Parathyroid adenoma (tissue), 2 donors: ENCODE measurements around the gene LMO1.

ENCODE experiments used
- H2AFZ ChIP-seq: fragments of 300-600 bp; sonication (generic); one replicate; pipeline ENCODE4 v1.7.0; 2017; ENCODE audit warnings: antibody characterized with exemption, mild to moderate bottlenecking
- H3K27ac ChIP-seq: fragments of 300-600 bp; sonication (generic); one replicate; pipeline ENCODE4 v1.7.0; 2017
- H3K27me3 ChIP-seq: fragments of 300-600 bp; sonication (generic); one replicate; pipeline ENCODE4 v1.7.0; 2017; ENCODE audit warnings: low read length; ENCODE audit not compliant: control insufficient read depth, insufficient read depth
- H3K36me3 ChIP-seq: fragments of 300-600 bp; sonication (generic); one replicate; pipeline ENCODE4 v1.7.0; 2017; ENCODE audit warnings: low read length; ENCODE audit not compliant: control insufficient read depth, insufficient read depth
- H3K4me1 ChIP-seq: fragments of 300-600 bp; sonication (generic); one replicate; pipeline ENCODE4 v1.7.0; 2017; ENCODE audit warnings: control low read depth
- H3K4me2 ChIP-seq: fragments of 300-600 bp; sonication (generic); one replicate; pipeline ENCODE4 v1.7.0; 2017; ENCODE audit warnings: low read length
- H3K4me3 ChIP-seq: fragments of 300-600 bp; sonication (generic); one replicate; pipeline ENCODE4 v1.7.0; 2017; ENCODE audit warnings: low read depth, low read length
- H3K79me2 ChIP-seq: fragments of 300-600 bp; sonication (generic); one replicate; pipeline ENCODE4 v1.7.0; 2017; ENCODE audit warnings: control low read depth
- H3K9ac ChIP-seq: fragments of 300-600 bp; sonication (generic); one replicate; pipeline ENCODE4 v1.7.0; 2017; ENCODE audit warnings: mild to moderate bottlenecking
- H3K9me3 ChIP-seq: fragments of 300-600 bp; sonication (generic); one replicate; pipeline ENCODE4 v1.7.0; 2017; ENCODE audit warnings: low read length; ENCODE audit not compliant: control insufficient read depth
- CTCF ChIP-seq: fragments of 300-600 bp; sonication (generic); IDR thresholded peaks from one replicate; pipeline ENCODE4 v1.7.0; 2017; ENCODE audit warnings: antibody characterized with exemption, mild to moderate bottlenecking
- donor health status: primary hyperparathyroidism.

Gene LMO1

GRCh38 chr11:8213376-8213775 lies 50.3 kb downstream of the LMO1 start:
- Histone ChIP-seq H3K79me2 (no peaks in the 10 kb centered on the region), H3K27ac (no peak overlapping the region), H3K4me1 (no peaks in the 10 kb centered on the region), H2AFZ (no peak overlapping the region), H3K4me3 (no peak overlapping the region), H3K4me2 (no peak overlapping the region), H3K36me3 (no peaks in the 10 kb centered on the region), H3K9ac (no peak overlapping the region), H3K27me3 (no peaks in the 10 kb centered on the region), H3K9me3 (no peaks in the 10 kb centered on the region)
- no peak for TF ChIP-seq CTCF

DNA sequence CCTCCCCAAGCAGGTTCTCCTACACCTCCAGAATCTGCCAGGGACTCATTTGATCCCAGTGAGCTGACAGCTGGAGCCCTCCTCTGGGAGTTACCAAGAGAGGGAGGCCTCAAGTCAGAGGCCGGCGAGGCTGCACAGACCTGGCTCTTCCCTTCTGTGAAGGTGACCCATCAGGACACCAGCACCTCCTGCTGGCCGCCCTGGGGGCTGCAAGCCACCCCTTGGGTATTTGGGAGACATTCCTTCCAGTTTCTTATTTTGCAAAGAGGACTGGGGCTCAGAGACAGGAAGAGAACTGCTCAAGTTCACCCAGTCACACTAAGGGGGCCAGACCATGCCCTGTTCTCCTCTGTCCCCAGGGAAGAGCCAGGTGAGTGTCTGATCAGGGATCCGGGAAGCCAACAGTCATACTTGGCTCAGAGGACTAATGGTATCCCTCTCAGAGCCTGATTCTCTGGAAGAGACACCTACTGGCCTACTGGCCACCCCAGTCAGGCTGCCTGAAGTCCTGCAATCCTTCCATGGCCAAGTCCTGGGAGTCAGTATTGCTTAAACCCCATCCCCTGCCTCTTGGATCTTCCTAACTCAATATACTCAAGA lies 54.4 kb downstream of the LMO1 start:
- no peaks in the 10 kb centered on the region for H3K79me2 ChIP-seq
- H3K27me3 ChIP-seq = no peaks in the 10 kb centered on the region
- H3K4me1 ChIP-seq = peaks cover 2% of the 10 kb centered on the region
- no peak overlapping the region for H3K4me3 ChIP-seq
- H3K27ac ChIP-seq = no peak overlapping the region
- no peak overlapping the region for H2AFZ ChIP-seq
- TF ChIP-seq CTCF = peak; percentile 41
- H3K9me3 ChIP-seq = no peaks in the 10 kb centered on the region
- no peak overlapping the region for H3K9ac ChIP-seq
- H3K4me2 ChIP-seq = no peak overlapping the region
- no peaks in the 10 kb centered on the region for H3K36me3 ChIP-seq

DNA sequence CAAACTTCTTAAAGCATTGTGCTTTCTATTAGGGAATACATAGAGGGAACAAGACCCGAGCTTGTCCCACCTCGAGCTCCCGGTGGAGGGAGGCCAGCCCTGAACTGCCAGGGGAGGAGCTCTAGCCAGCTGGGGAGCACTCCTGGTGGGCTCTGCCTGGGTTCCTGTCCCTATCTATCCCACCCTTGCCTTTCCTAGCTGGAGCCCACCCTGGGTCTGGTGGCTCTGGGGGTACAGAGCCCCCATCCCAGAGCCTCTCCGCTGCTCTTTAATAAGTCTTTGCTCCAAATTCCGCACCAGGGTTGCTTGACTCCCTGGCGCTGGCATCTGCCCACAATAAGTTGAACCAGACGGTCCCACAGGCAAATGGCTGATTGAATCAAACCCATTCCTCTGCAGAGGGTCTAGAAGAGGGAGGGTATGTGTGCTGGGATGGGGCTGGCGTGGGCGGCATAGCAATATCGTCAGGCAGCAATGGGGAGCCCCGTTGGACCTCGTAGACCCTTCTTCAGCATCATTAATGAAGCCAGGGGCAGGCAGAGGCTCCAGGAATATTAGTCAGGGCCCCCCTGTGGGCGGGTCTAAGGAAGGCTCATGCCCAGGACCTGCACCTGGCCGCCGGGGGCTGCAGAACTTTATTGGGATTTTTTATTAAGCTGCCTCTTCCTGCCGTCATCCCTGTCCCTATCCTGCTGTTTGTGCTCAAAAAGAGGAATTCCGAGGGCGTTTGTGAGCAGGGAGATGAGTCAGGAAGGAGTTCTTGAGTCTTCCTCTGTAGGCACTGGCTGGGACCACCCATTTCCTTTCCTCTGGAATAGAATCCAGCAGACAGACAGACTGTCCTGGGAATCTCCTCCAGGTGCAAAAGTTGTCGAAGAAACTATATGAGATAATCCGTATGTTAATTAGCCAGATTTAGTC lies 56.3 kb downstream of the LMO1 start:
- Histone ChIP-seq H3K9me3 (no peaks in the 10 kb centered on the region), H3K4me3 (no peak overlapping the region), H3K79me2 (no peaks in the 10 kb centered on the region), H3K4me2 (no peak overlapping the region), H3K9ac (no peak overlapping the region), H3K27me3 (no peaks in the 10 kb centered on the region), H3K27ac (no peak overlapping the region), H2AFZ (no peak overlapping the region), H3K4me1 (peaks cover 2% of the 10 kb centered on the region), H3K36me3 (no peaks in the 10 kb centered on the region)
- TF ChIP-seq CTCF = no peak

DNA sequence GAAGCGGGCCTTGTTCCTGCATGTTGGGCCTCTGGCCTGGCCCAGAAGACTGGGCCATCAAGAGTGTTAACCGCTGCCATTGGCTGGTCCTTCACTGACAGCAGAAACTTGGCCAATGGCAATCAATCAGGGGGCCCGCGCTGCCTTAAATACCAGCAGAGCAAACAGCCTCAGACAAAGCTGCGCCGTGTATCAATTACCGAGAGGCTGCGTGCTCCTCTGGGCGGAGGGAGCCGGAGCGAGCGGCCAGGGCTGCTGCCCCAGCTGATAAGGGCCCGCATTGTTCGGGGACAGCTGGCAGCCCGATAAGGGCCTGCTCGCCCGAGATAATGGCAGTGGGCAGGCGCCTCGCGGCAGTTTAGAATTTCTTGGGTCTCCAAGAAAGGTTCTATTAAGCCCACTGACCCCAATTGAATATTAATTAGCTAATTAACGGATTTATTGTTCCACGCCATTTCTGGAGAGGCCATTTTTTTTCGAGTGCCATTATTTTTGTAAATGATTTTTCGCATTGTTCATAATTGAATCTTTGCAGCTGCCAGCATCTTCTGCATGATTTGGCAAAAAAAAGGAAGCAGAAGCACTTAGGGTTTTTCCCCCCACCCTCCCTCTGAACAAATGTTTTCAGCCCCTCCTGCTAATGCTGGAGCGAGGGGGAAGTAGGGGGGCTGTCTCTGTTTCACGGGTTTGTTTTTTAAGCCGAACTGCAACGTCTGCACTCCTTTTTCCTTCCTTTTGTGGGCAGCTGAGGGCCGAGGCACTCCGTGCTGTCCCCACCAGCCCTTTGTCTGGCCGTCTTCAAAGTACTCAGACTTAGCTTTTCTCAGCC lies 57.2 kb downstream of the LMO1 start:
- H3K9ac ChIP-seq = no peak overlapping the region
- no peak for TF ChIP-seq CTCF
- H3K4me2 ChIP-seq = peak overlapping the region; percentile 44
- no peaks in the 10 kb centered on the region for H3K36me3 ChIP-seq
- H3K79me2 ChIP-seq = no peaks in the 10 kb centered on the region
- no peaks in the 10 kb centered on the region for H3K9me3 ChIP-seq
- H3K4me1 ChIP-seq = peaks cover 2% of the 10 kb centered on the region
- H3K27ac ChIP-seq = no peak overlapping the region
- H2AFZ ChIP-seq = peak overlapping the region; percentile 28
- H3K4me3 ChIP-seq = peak overlapping the region; percentile 16
- H3K27me3 ChIP-seq = no peaks in the 10 kb centered on the region
